GM12891 (cell line): ENCODE data around the gene SPINK6.

ENCODE experiments used
- POLR2AphosphoS5 ChIP-seq: IDR thresholded peaks from 2 replicates; pipeline ENCODE4 v1.6.1; 2011; ENCODE audit warnings: low read depth, low read length, control low read depth
- POU2F2 ChIP-seq: IDR thresholded peaks from 2 replicates; pipeline ENCODE4 v1.6.1; 2011; ENCODE audit warnings: low read depth, mild to moderate bottlenecking, control low read depth, low read length, moderate library complexity
- TAF1 ChIP-seq: IDR thresholded peaks from 2 replicates; pipeline ENCODE4 v1.6.1; 2011; ENCODE audit warnings: low read depth, low read length, control low read depth

DNA sequence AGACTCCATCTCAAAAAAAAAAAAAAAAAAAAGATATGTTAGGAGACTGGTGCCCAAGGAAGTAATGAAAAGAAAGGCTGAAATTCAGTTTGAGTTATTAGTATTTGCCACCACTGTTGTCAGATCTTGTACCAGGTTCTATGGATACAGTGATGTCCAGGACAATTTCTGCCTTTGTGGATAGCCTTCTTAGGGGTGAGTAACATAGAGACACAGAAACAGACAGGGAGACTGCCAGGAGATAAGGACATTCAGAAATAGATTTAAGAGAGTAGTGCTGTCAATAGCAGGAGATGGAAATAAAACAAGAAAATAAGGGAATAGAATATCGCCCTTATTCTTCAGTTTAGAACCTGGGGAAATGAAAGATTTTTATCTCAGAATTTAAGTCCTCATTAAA is 40.8 kb upstream of the SPINK6 start:
- TF ChIP-seq POU2F2 = no peak
- TF ChIP-seq POLR2AphosphoS5 = no peak
- TF ChIP-seq TAF1 = no peak
